H1 (cell line): ENCODE results near the gene PACSIN2. TPM values are rescaled to one million over a fixed set of nuclear protein-coding genes. Genes with fewer than 3 reads are reported as not detected.

ENCODE experiments used
- CTCF ChIA-PET: fragments of 300-600 bp; sonication (Branson Sonifier 250); formaldehyde crosslinking; loops from one replicate; lab custom pipeline; 2021; ENCODE audit not compliant: partially characterized antibody; lab: Charles Lee
- POLR2A ChIA-PET: fragments of 300-600 bp; sonication (Branson Sonifier 250); formaldehyde crosslinking; loops from one replicate; lab custom pipeline; 2021; ENCODE audit warnings: inconsistent platforms; ENCODE audit not compliant: partially characterized antibody; lab: Charles Lee
- DNase-seq, 2 experiments: peaks; one replicate each; pipeline versions ENCODE4 v3.0.0 to v3.0.0-alpha.2; 2010 to 2022; ENCODE audit warnings: low spot score in 2 of 2, low read depth in 1 of 2, mixed read lengths in 1 of 2
- FAIRE-seq: peaks from 2 replicates; lab custom pipeline; 2011; peaks lifted over from hg19 to GRCh38; lab: Jason Lieb, UNC
- H2AFZ ChIP-seq: 2 replicates; pipeline ENCODE4 v1.8.1; 2012; ENCODE audit warnings: low read length, inconsistent platforms
- H2AK5ac ChIP-seq: 2 replicates; pipeline ENCODE4 v1.6.1; 2013; ENCODE audit warnings: low read depth, low read length
- H2BK120ac ChIP-seq: replicated peaks from 2 replicates; pipeline ENCODE3; 2013; ENCODE audit warnings: low read depth, low read length, inconsistent platforms
- H2BK12ac ChIP-seq: 2 replicates; pipeline ENCODE4 v1.6.1; 2013; ENCODE audit warnings: low read depth, low read length
- H2BK15ac ChIP-seq: 2 replicates; pipeline ENCODE4 v1.6.1; 2013; ENCODE audit warnings: low read length
- H2BK20ac ChIP-seq: 2 replicates; pipeline ENCODE4 v1.6.1; 2013; ENCODE audit warnings: low read length
- H2BK5ac ChIP-seq: 2 replicates; pipeline ENCODE4 v1.6.1; 2013; ENCODE audit warnings: low read depth, low read length
- H3K14ac ChIP-seq: 2 replicates; pipeline ENCODE4 v1.6.1; 2013; ENCODE audit warnings: inconsistent platforms; ENCODE audit not compliant: insufficient read length
- H3K18ac ChIP-seq: 2 replicates; pipeline ENCODE4 v1.6.1; 2013; ENCODE audit warnings: low read length; ENCODE audit errors: extremely low read depth
- H3K23ac ChIP-seq: 2 replicates; pipeline ENCODE4 v1.6.1; 2013; ENCODE audit warnings: inconsistent platforms; ENCODE audit not compliant: insufficient read length
- H3K23me2 ChIP-seq: 2 replicates; pipeline ENCODE4 v1.6.1; 2013; ENCODE audit warnings: low read depth, low read length
- H3K27ac ChIP-seq: 2 replicates; pipeline ENCODE4 v1.6.1; 2011; ENCODE audit warnings: low read depth, low read length, inconsistent platforms
- H3K27me3 ChIP-seq, 4 experiments: replicated peaks in 1 of 4; 1 replicate in 1 of 4; 2 replicates in 3 of 4; pipeline versions ENCODE4 v1.6.1 to v1.8.1; 2011 to 2013; ENCODE audit warnings: low read length in 3 of 4, mild to moderate bottlenecking in 3 of 4, inconsistent platforms in 2 of 4, mixed read lengths in 2 of 4, moderate library complexity in 1 of 4; ENCODE audit not compliant: control insufficient read depth in 3 of 4, insufficient read depth in 3 of 4; ENCODE audit errors: extremely low read depth in 1 of 4
- H3K36me3 ChIP-seq, 4 experiments: 2 replicates each; pipeline versions ENCODE4 v1.6.1 to v1.8.1; 2011 to 2013; ENCODE audit warnings: mild to moderate bottlenecking in 4 of 4, low read length in 3 of 4, moderate library complexity in 2 of 4, control low read depth in 1 of 4, inconsistent platforms in 1 of 4; ENCODE audit not compliant: insufficient read depth in 4 of 4, control insufficient read depth in 2 of 4
- H3K4ac ChIP-seq: replicated peaks from 2 replicates; pipeline ENCODE3; 2013; ENCODE audit warnings: low read length, low read depth, mixed read lengths, inconsistent platforms; ENCODE audit not compliant: insufficient read length
- H3K4me1 ChIP-seq, 4 experiments: replicated peaks in 1 of 4; 1 replicate in 1 of 4; 2 replicates in 3 of 4; pipeline versions ENCODE4 v1.6.1 to v1.8.1; 2011 to 2013; ENCODE audit warnings: low read length in 3 of 4, inconsistent platforms in 2 of 4, mixed read lengths in 1 of 4; ENCODE audit not compliant: insufficient read depth in 4 of 4, control insufficient read depth in 3 of 4
- H3K4me2 ChIP-seq, 2 experiments: 2 replicates each; pipeline versions ENCODE4 v1.6.1 to v1.8.1; 2011 to 2013; ENCODE audit warnings: low read depth in 2 of 2, low read length in 2 of 2, control low read depth in 1 of 2, inconsistent platforms in 1 of 2, mild to moderate bottlenecking in 1 of 2; ENCODE audit not compliant: insufficient read depth in 1 of 2
- H3K4me3 ChIP-seq, 4 experiments: fragments of 200-600, 300-600 bp in 1 of 4; sonication (generic), shearing (Covaris generic), sonication (Bioruptor Twin) in 1 of 4; 2 replicates each; pipeline versions ENCODE4 v1.5.1 to v1.8.1; 2011 to 2016; ENCODE audit warnings: low read length in 4 of 4, low read depth in 3 of 4, control low read depth in 2 of 4, inconsistent platforms in 2 of 4, mild to moderate bottlenecking in 2 of 4, mixed read lengths in 1 of 4, moderate library complexity in 1 of 4; ENCODE audit not compliant: insufficient read depth in 2 of 4; ENCODE audit errors: extremely low read depth in 1 of 4
- H3K56ac ChIP-seq: replicated peaks from 2 replicates; pipeline ENCODE3; 2013; ENCODE audit warnings: low read depth, mild to moderate bottlenecking, mixed read lengths, low read length, inconsistent platforms; ENCODE audit not compliant: insufficient read length
- H3K79me1 ChIP-seq: 2 replicates; pipeline ENCODE4 v1.6.1; 2013; ENCODE audit warnings: low read depth, low read length, control low read depth
- H3K79me2 ChIP-seq, 2 experiments: 2 replicates each; pipeline versions ENCODE4 v1.6.1 to v1.8.1; 2012 to 2013; ENCODE audit warnings: low read length in 2 of 2, mild to moderate bottlenecking in 2 of 2, inconsistent platforms in 1 of 2; ENCODE audit not compliant: insufficient read depth in 2 of 2, control insufficient read depth in 1 of 2
- H3K9ac ChIP-seq, 4 experiments: replicated peaks in 1 of 4; 1 replicate in 1 of 4; 2 replicates in 3 of 4; pipeline versions ENCODE4 v1.6.1 to v1.8.1; 2011 to 2013; ENCODE audit warnings: low read depth in 3 of 4, low read length in 3 of 4, control low read depth in 2 of 4, mild to moderate bottlenecking in 2 of 4, moderate library complexity in 2 of 4, inconsistent platforms in 1 of 4; ENCODE audit errors: extremely low read depth in 1 of 4
- H3K9me3 ChIP-seq, 2 experiments: 2 replicates each; pipeline versions ENCODE4 v1.6.1 to v1.8.1; 2012 to 2013; ENCODE audit warnings: mild to moderate bottlenecking in 2 of 2, moderate library complexity in 2 of 2, control low read depth in 1 of 2, inconsistent platforms in 1 of 2, low read depth in 1 of 2, low read length in 1 of 2, mixed read lengths in 1 of 2; ENCODE audit not compliant: insufficient read depth in 2 of 2
- H4K20me1 ChIP-seq, 2 experiments: replicated peaks in 1 of 2; 2 replicates each; pipeline versions ENCODE3 to v1.8.1; 2011 to 2013; ENCODE audit warnings: inconsistent platforms in 2 of 2, low read length in 2 of 2, mild to moderate bottlenecking in 1 of 2; ENCODE audit not compliant: insufficient read depth in 2 of 2, control insufficient read depth in 1 of 2
- H4K5ac ChIP-seq: 2 replicates; pipeline ENCODE4 v1.6.1; 2013; ENCODE audit warnings: low read length, low read depth, mixed read lengths, inconsistent platforms; ENCODE audit not compliant: insufficient read length
- H4K8ac ChIP-seq: 2 replicates; pipeline ENCODE4 v1.8.0; 2013; ENCODE audit warnings: mild to moderate bottlenecking, moderate library complexity, low read length, inconsistent platforms; ENCODE audit not compliant: insufficient read depth; ENCODE audit errors: extremely low read depth
- H4K91ac ChIP-seq: replicated peaks from 2 replicates; pipeline ENCODE3; 2013; ENCODE audit warnings: low read length, mixed read lengths, inconsistent platforms; ENCODE audit not compliant: insufficient read length
- ASH2L ChIP-seq: fragments of 200-600, 300-600 bp; sonication (generic); IDR thresholded peaks from one replicate; pipeline ENCODE4 v1.7.1; 2017; ENCODE audit warnings: low read length
- ATF2 ChIP-seq: IDR thresholded peaks from 2 replicates; pipeline ENCODE4 v1.6.1; 2012; ENCODE audit warnings: low read length, inconsistent platforms
- CEBPB ChIP-seq: IDR thresholded peaks from 2 replicates; pipeline ENCODE4 v1.6.1; 2012; ENCODE audit warnings: low read depth, low read length
- CTBP2 ChIP-seq: IDR thresholded peaks from 2 replicates; pipeline ENCODE4 v1.7.0; 2011; ENCODE audit warnings: borderline replicate concordance, mild to moderate bottlenecking, moderate library complexity, mixed read lengths, low read length; ENCODE audit not compliant: insufficient read depth, insufficient read length
- GABPA ChIP-seq: IDR thresholded peaks from 2 replicates; pipeline ENCODE4 v1.6.1; 2011; ENCODE audit warnings: mild to moderate bottlenecking, low read length, moderate library complexity, borderline replicate concordance; ENCODE audit not compliant: insufficient read depth
- HDAC6 ChIP-seq: IDR thresholded peaks from one replicate; pipeline ENCODE4 v1.7.1; 2012; ENCODE audit warnings: low read depth, mild to moderate bottlenecking, inconsistent platforms, low read length, moderate library complexity
- JUN ChIP-seq: IDR thresholded peaks from 2 replicates; pipeline ENCODE4 v1.6.1; 2011; ENCODE audit warnings: low read depth, mild to moderate bottlenecking, improper control_type of control experiment, low read length
- KDM1A ChIP-seq: fragments of 200-600, 300-600 bp; sonication (generic); IDR thresholded peaks from 2 replicates; pipeline ENCODE4 v1.7.1; 2016; ENCODE audit warnings: mild to moderate bottlenecking, low read length, borderline replicate concordance
- NANOG ChIP-seq: IDR thresholded peaks from 2 replicates; pipeline ENCODE4 v1.6.1; 2011; ENCODE audit warnings: low read length, low read depth, mild to moderate bottlenecking, inconsistent platforms; ENCODE audit not compliant: insufficient read depth, poor library complexity, severe bottlenecking
- PHF8 ChIP-seq: fragments of 200-600 bp; sonication (generic); conservative IDR thresholded peaks from 2 replicates; pipeline ENCODE4 v1.7.1; 2012; ENCODE audit warnings: low read depth, mild to moderate bottlenecking, inconsistent platforms, low read length, moderate library complexity
- SAP30 ChIP-seq: fragments of 300-600 bp; sonication (generic); IDR thresholded peaks from 2 replicates; pipeline ENCODE4 v1.7.1; 2012; ENCODE audit warnings: low read length, moderate library complexity, mild to moderate bottlenecking, inconsistent platforms; ENCODE audit not compliant: insufficient read depth, insufficient replicate concordance
- WGBS, 2 experiments: shearing (Covaris generic) in 1 of 2; methylation state at CpG; one replicate each; pipeline versions ENCODE4 v1.1.6 to v1.1.7; 2013 to 2015; ENCODE audit warnings: low lambda C conversion rate in 2 of 2, mixed read lengths in 2 of 2, inconsistent platforms in 1 of 2, low coverage in 1 of 2, missing lambda C conversion rate in 1 of 2; ENCODE audit not compliant: insufficient replicate concordance in 2 of 2, insufficient coverage in 1 of 2, insufficient read length in 1 of 2; ENCODE audit errors: extremely low coverage in 1 of 2, missing lambda C conversion rate in 1 of 2; 5-methylcytosine and 5-hydroxymethylcytosine counted together
- polyA plus RNA-seq, 7 experiments: library from polyadenylated mRNA; depleted of rRNA in 3 of 7; stranded (reverse) in 5 of 7; unstranded in 2 of 7; fragments of >200 nt in 5 of 7; fragments of 200-250 nt in 2 of 7; gene quantifications; 1 replicate in 5 of 7; 2 replicates in 1 of 7; 4 replicates in 1 of 7; pipeline versions ENCODE4 v1.2.1 to v1.2.3, GENCODE V29; 2011 to 2013; ENCODE audit warnings: missing spikeins in 2 of 7, mixed read lengths in 2 of 7
- total RNA-seq: library from RNA; stranded (reverse); fragmentation: NEBNext Ultra II Directional; extraction: Animal tissue kit (Norgen Biotek cat#: 25700); gene quantifications from 2 replicates; pipeline ENCODE4 v1.2.1, GENCODE V29; 2021

PACSIN2 gene
- total and polyA plus RNA-seq, 2 of the 8 experiments (the other 6 are each of a cell fraction or from before 2014, with no cell fraction given) = 44.8 to 64.2 TPM

GRCh38 chr22:42977569-42977968 lies 37.4 kb downstream of the PACSIN2 start:
- Histone ChIP-seq H3K4me1 (peaks cover 5 to 19% (median 14%) of the 10 kb centered on the region in 4 experiments), H4K20me1 (peaks cover 5 to 29% of the 10 kb centered on the region in 2 experiments), H4K91ac (no peak overlapping the region), H3K4ac (no peak overlapping the region), H3K79me2 (peaks cover 3 to 68% of the 10 kb centered on the region in 2 experiments; a peak in 3 of 4 replicates), H3K9ac (no peak overlapping the region), H2BK120ac (no peak overlapping the region), H3K79me1 (peaks cover 9% of the 10 kb centered on the region; the same call in 1 of the 2 replicates), H2AFZ (no peak overlapping the region), H3K27me3 (no peaks in the 10 kb centered on the region), H3K23ac (no peak overlapping the region), H3K18ac (no peak overlapping the region), H3K56ac (no peak overlapping the region), H3K9me3 (no peaks in the 10 kb centered on the region), H2BK5ac (no peak overlapping the region), H2AK5ac (no peak overlapping the region), H2BK12ac (no peak overlapping the region), H3K23me2 (no peaks in the 10 kb centered on the region), H3K36me3 (no peaks in the 10 kb centered on the region), H3K27ac (no peak overlapping the region), H2BK15ac (no peak overlapping the region), H4K5ac (no peak overlapping the region), H2BK20ac (no peak overlapping the region), H3K14ac (no peak overlapping the region), H3K4me2 (no peak overlapping the region), H3K4me3 (no peak overlapping the region), H4K8ac (no peak overlapping the region)
- TF ChIP-seq HDAC6 = no peak
- no peak for TF ChIP-seq KDM1A
- TF ChIP-seq JUN = no peak
- TF ChIP-seq CTBP2 = no peak
- TF ChIP-seq NANOG = no peak
- TF ChIP-seq CEBPB = no peak
- no peak for TF ChIP-seq GABPA
- no peak for TF ChIP-seq PHF8
- no peak for TF ChIP-seq ATF2
- TF ChIP-seq ASH2L = no peak
- no peak for TF ChIP-seq SAP30
- WGBS, 2 experiments = 83% methylated on average over 6 of the region's 6 CpGs; no CpG with 5 or more reads in 1 of the 2 experiments
- FAIRE-seq (no peak), DNase-seq (no peak)
- ChIA-PET CTCF (interaction anchor here (2.5 kb wide), 1 partner anchor 12 kb away, joined by 6 read pairs; no protein-coding TSS in a partner anchor), POLR2A (no interaction called here)
